Measurements from ENCODE around the gene WDR45B.
"Not testable (repeated sequence)": the region's sequence is repeated elsewhere in the genome, so short reads cannot be mapped to it uniquely, and the experiment has no call there.

GRCh38 chr17:82579969-82580368 is 68.3 kb downstream of the WDR45B start:
- TF ChIP-seq POLR2A, CTCF (IDR thresholded peaks at IDR 0.05): not testable (repeated sequence)

All from body of pancreas (tissue), 4 donors.